Left kidney (tissue), 2 donors: ENCODE data around the gene SH3BP2. TPM values are rescaled to one million over a fixed set of nuclear protein-coding genes. Genes with fewer than 3 reads are reported as not detected.

Experiments used
- DNase-seq: peaks from one replicate; pipeline ENCODE4 v3.0.0-alpha.2; 2013
- polyA plus RNA-seq: library from polyadenylated mRNA; unstranded; fragments of 120-200 nt; gene quantifications from one replicate; pipeline ENCODE4 v1.2.1, GENCODE V29; 2013; ENCODE audit not compliant: insufficient read length

SH3BP2 gene
- polyA plus RNA-seq, 1 donor: 34.4 TPM

GRCh38 chr4:2878346-2878745 lies 85.5 kb downstream of the SH3BP2 start:
- no peak for DNase-seq

DNA sequence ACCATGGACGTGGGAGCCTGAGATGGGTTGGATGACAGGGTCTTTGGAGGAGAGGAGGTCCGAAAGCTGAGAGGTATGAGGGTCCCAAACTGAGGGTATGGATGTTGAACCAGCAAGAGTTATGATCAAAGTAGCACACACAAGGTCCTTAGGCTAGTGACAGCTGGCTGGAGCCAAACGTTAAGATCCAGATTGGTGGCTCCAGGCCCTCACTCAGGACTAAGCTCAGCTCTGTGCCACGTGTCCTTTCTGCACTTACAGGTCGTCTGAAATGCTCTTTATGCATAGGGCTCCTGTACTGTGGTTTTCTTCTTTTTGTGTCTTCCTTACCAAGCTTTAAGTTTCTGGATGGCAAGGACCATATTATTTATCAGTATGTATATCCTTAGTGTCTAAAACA lies 86.1 kb downstream of the SH3BP2 start:
- DNase-seq: no peak

DNA sequence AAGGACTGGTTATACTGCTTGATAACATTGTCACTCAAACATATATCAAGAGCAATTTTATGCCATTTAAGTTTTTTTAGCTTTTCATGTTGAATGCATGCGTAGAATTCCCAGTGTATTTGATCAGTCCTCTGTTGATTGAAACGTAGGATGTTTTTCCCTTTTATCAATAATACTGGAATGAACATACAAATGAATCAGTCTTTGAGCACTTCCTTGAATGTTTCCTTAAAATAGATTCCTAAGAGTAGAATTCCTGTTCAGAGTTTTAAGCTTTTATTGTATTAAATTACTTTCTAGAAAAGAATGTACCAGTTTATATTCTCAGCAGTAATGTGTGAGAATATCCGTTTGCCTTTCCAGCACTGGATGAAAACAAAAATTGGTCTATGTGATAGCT lies 88.5 kb downstream of the SH3BP2 start:
- no peak for DNase-seq

DNA sequence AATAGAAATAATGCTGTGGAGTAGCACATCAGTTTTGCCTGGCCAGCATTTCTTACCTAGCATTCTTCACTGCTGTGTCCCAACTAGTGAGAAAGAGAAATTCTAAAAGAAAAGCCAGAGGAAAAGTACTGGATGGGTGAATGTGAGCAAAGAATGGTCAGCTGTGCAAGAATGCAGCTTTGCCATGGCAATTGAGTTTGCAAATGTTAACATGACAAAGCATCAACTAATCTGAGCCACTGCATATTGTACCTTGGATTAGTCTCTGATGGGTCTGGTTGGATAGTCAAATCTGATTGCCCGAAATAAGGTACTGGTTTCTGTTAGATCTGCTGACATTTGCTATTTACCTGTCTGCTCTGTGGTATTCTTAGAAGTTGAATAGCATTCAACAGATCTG lies 89.5 kb downstream of the SH3BP2 start:
- no peak for DNase-seq

- no peak for DNase-seq
Measured at GRCh38 chr4:2886161-2886560, 93.3 kb downstream of the SH3BP2 start.

DNA sequence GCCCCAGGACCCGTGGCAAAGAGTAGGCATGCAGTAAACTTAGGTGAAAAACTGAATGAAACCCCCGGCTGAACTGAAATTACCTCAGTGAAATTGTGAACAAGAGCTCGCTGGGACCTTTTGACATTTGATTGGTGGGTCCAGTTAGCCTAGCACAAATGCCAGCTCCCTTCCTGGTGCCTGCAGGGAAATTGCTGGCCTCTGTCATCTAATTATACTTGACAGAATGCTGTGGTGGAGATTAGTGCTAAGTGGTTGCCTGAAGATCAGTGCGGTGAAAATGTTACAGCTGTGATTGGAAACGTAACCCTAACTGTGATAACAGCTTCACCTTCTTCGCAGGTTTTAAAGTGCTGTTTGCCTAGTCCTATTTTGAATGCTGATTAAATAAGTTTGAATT lies 93.7 kb downstream of the SH3BP2 start:
- DNase-seq: no peak

GRCh38 chr4:2887343-2887742 lies 94.5 kb downstream of the SH3BP2 start:
- no peak for DNase-seq

DNA sequence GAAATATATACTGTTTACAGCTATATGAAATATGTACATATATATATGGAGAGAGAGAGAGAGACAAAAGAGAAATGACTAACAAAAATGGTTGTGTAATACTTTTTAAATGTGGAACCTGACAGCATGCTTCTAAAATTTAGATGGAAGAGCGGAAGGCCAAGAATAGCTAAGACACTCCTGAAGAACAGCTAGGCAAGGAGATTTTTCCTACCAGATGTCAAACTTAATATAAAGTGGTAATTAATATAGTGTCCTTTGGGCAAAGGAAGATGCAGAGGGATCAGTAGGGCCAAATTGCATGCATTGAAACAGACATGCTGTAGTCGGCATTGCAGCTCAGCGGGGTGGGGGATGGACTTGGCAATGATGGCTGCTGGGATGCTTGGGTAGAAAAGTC lies 96.0 kb downstream of the SH3BP2 start:
- DNase-seq: no peak

Other genes with a start within 250 kb of the SH3BP2 start
- 16.1 TPM for gene TNIP2, start 36.7 kb upstream of the SH3BP2 start, polyA plus RNA-seq
- 290 TPM for gene ADD1, start 50.8 kb downstream of the SH3BP2 start, polyA plus RNA-seq
- 31.1 TPM for gene NOP14, start 170.3 kb downstream of the SH3BP2 start, polyA plus RNA-seq
- gene GRK4, start 170.5 kb downstream of the SH3BP2 start, polyA plus RNA-seq: 14.0 TPM